Astrocyte (in vitro differentiated cells and primary cell): Measurements from ENCODE around the gene KHSRP. TPM values are rescaled to one million over a fixed set of nuclear protein-coding genes. Genes with fewer than 3 reads are reported as not detected.

Experiments used
- DNase-seq: peaks from one replicate; pipeline ENCODE4 v3.0.0-alpha.2; 2010; ENCODE audit warnings: low read depth
- FAIRE-seq: peaks from 2 replicates; lab custom pipeline; 2011; peaks lifted over from hg19 to GRCh38; lab: Jason Lieb, UNC
- H2AFZ ChIP-seq: 2 replicates; pipeline ENCODE4 v1.6.0; 2012; ENCODE audit warnings: low read depth, low read length, inconsistent platforms
- H3K27ac ChIP-seq: 2 replicates; pipeline ENCODE4 v1.5.1; 2011; ENCODE audit warnings: low read depth, low read length, inconsistent platforms
- H3K27me3 ChIP-seq: 2 replicates; pipeline ENCODE4 v1.6.0; 2011; ENCODE audit warnings: low read length, inconsistent platforms; ENCODE audit not compliant: insufficient read depth
- H3K36me3 ChIP-seq: 2 replicates; pipeline ENCODE4 v1.5.1; 2011; ENCODE audit warnings: low read length, inconsistent platforms; ENCODE audit not compliant: insufficient read depth
- H3K4me1 ChIP-seq: 2 replicates; pipeline ENCODE4 v1.5.1; 2011; ENCODE audit warnings: low read length, inconsistent platforms; ENCODE audit not compliant: insufficient read depth
- H3K4me2 ChIP-seq: 2 replicates; pipeline ENCODE4 v1.6.0; 2012; ENCODE audit warnings: low read length, inconsistent platforms
- H3K4me3 ChIP-seq: 2 replicates; pipeline ENCODE4 v1.5.1; 2011; ENCODE audit warnings: low read depth, mild to moderate bottlenecking, low read length, inconsistent platforms; ENCODE audit not compliant: insufficient read depth
- H3K79me2 ChIP-seq: 2 replicates; pipeline ENCODE4 v1.6.0; 2012; ENCODE audit warnings: mild to moderate bottlenecking, low read length, inconsistent platforms; ENCODE audit not compliant: insufficient read depth
- H3K9ac ChIP-seq: 2 replicates; pipeline ENCODE4 v1.6.0; 2012; ENCODE audit warnings: mild to moderate bottlenecking, low read length, inconsistent platforms
- H3K9me3 ChIP-seq: 2 replicates; pipeline ENCODE4 v1.5.1; 2012; ENCODE audit warnings: low read depth, mild to moderate bottlenecking, low read length, inconsistent platforms; ENCODE audit not compliant: insufficient read depth
- H4K20me1 ChIP-seq: 2 replicates; pipeline ENCODE4 v1.6.0; 2012; ENCODE audit warnings: low read length, inconsistent platforms; ENCODE audit not compliant: insufficient read depth
- H3K27ac Mint-ChIP-seq: one replicate; pipeline ENCODE4 v1.8.0; 2021; ENCODE audit warnings: mild to moderate bottlenecking, mixed read lengths; ENCODE audit not compliant: unreplicated experiment
- H3K27me3 Mint-ChIP-seq: one replicate; pipeline ENCODE4 v1.8.0; 2021; ENCODE audit warnings: low read depth, mixed read lengths; ENCODE audit not compliant: unreplicated experiment
- H3K36me3 Mint-ChIP-seq: one replicate; pipeline ENCODE4 v1.8.0; 2021; ENCODE audit warnings: low read depth, mixed read lengths; ENCODE audit not compliant: unreplicated experiment
- H3K4me1 Mint-ChIP-seq: one replicate; pipeline ENCODE4 v1.8.0; 2021; ENCODE audit warnings: low read depth, mixed read lengths; ENCODE audit not compliant: unreplicated experiment
- H3K4me3 Mint-ChIP-seq: one replicate; pipeline ENCODE4 v1.8.0; 2021; ENCODE audit warnings: mild to moderate bottlenecking, moderate library complexity, mixed read lengths; ENCODE audit not compliant: unreplicated experiment
- H3K9me3 Mint-ChIP-seq: one replicate; pipeline ENCODE4 v1.8.0; 2021; ENCODE audit warnings: mild to moderate bottlenecking, mixed read lengths; ENCODE audit not compliant: unreplicated experiment
- EZH2 ChIP-seq: IDR thresholded peaks from 2 replicates; pipeline ENCODE4 v1.6.1; 2012; ENCODE audit warnings: mild to moderate bottlenecking, low read length, inconsistent platforms; ENCODE audit not compliant: insufficient read depth
- total RNA-seq: library from RNA; stranded (reverse); gene quantifications from 2 replicates; pipeline ENCODE4 v1.2.1, GENCODE V29; 2021
- TF ChIP-seq, protein P1 (sequence below): IDR thresholded peaks from 2 replicates; pipeline ENCODE4 v1.5.1; 2011; ENCODE audit warnings: low read depth, mild to moderate bottlenecking, inconsistent platforms, low read length, moderate library complexity; ENCODE audit not compliant: insufficient read depth

KHSRP gene
- total RNA-seq, 1 donor from 2014 or later, result 297 TPM

DNA sequence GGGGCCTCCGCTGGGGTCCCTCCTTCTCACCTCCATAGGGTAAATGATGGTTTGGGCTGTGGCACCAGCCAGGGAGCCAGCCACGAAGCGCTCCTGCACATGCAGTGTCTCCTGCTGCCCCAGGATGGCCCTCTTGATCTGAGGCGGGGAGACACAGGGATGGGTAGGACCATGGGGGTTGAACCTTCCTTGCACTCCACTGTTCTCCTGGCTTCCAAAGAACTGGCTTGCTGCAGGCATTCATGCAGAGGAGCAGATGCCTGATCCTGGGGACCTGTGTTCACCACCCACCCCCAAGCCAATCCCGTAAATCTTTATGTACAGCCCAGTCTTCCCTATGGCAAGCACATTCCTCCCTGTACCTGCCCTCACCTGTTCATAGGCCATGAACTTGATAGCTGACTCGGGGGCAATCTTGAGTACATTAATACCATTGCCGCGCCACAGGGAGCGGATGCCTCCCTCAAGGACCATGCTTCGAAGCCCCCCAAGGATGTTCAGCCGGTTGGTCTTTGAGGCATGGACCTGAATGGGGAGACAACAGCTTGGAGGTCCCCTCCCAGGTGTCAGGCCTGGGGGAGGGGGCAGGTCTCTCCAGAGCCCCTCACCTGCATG lies 29.4 kb upstream of the KHSRP start:
- peaks cover 9% of the 10 kb centered on the region for H3K4me1 ChIP-seq
- FAIRE-seq (no peak), DNase-seq (no peak)
- Mint-ChIP-seq H3K4me1 (no peaks in the 10 kb centered on the region), H3K36me3 (peaks cover 28% of the 10 kb centered on the region), H3K9me3 (peaks cover 13% of the 10 kb centered on the region), H3K27ac (no peak overlapping the region), H3K4me3 (no peak overlapping the region), H3K27me3 (no peaks in the 10 kb centered on the region)
- H3K4me2 ChIP-seq, result no peak overlapping the region
- H3K79me2 ChIP-seq, result no peaks in the 10 kb centered on the region
- H4K20me1 ChIP-seq, result no peaks in the 10 kb centered on the region
- H3K27ac ChIP-seq, result no peak overlapping the region
- H2AFZ ChIP-seq, result no peak overlapping the region
- H3K27me3 ChIP-seq, result no peaks in the 10 kb centered on the region
- H3K9me3 ChIP-seq, result peaks cover 8% of the 10 kb centered on the region
- TF ChIP-seq EZH2, result no peak
- TF ChIP-seq, protein P1, sequence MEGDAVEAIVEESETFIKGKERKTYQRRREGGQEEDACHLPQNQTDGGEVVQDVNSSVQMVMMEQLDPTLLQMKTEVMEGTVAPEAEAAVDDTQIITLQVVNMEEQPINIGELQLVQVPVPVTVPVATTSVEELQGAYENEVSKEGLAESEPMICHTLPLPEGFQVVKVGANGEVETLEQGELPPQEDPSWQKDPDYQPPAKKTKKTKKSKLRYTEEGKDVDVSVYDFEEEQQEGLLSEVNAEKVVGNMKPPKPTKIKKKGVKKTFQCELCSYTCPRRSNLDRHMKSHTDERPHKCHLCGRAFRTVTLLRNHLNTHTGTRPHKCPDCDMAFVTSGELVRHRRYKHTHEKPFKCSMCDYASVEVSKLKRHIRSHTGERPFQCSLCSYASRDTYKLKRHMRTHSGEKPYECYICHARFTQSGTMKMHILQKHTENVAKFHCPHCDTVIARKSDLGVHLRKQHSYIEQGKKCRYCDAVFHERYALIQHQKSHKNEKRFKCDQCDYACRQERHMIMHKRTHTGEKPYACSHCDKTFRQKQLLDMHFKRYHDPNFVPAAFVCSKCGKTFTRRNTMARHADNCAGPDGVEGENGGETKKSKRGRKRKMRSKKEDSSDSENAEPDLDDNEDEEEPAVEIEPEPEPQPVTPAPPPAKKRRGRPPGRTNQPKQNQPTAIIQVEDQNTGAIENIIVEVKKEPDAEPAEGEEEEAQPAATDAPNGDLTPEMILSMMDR, result no peak
- H3K9ac ChIP-seq, result no peak overlapping the region
- H3K36me3 ChIP-seq, result no peaks in the 10 kb centered on the region
- no peak overlapping the region for H3K4me3 ChIP-seq

DNA sequence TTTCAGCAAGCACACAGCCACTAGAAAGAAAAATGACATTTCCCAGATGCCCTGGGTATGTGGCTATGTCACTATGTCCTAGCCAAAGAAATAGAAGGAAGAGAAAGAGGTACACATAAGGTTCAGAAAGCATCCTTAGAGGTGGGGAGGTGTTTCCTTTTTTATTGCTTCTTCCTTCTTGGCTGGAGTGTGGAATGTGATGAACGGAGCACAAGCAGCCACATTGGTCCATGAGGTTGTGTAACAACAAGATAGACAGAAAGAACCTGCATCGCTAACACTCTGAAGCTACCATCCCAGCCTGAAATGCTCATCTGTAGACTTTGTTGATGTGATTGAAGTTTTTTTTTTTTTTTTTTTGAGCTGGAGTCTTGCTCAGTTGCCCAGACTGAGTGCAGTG lies 28.3 kb upstream of the KHSRP start:
- no peak overlapping the region for H3K27ac ChIP-seq
- peaks cover 28% of the 10 kb centered on the region for H3K36me3 Mint-ChIP-seq
- peaks cover 3% of the 10 kb centered on the region for H3K4me1 ChIP-seq
- no peak overlapping the region for H3K4me3 ChIP-seq
- H3K4me1 Mint-ChIP-seq, result no peaks in the 10 kb centered on the region
- no peak overlapping the region for H3K4me3 Mint-ChIP-seq
- no peak overlapping the region for H3K27ac Mint-ChIP-seq
- peaks cover 8% of the 10 kb centered on the region for H3K9me3 ChIP-seq
- H4K20me1 ChIP-seq, result no peaks in the 10 kb centered on the region
- TF ChIP-seq EZH2, result no peak
- TF ChIP-seq, protein P1, result no peak
- FAIRE-seq (no peak), DNase-seq (no peak)
- H3K9me3 Mint-ChIP-seq, result peaks cover 13% of the 10 kb centered on the region
- no peak overlapping the region for H2AFZ ChIP-seq
- no peaks in the 10 kb centered on the region for H3K79me2 ChIP-seq
- H3K9ac ChIP-seq, result no peak overlapping the region
- no peaks in the 10 kb centered on the region for H3K36me3 ChIP-seq
- H3K27me3 Mint-ChIP-seq, result no peaks in the 10 kb centered on the region
- H3K4me2 ChIP-seq, result no peak overlapping the region
- H3K27me3 ChIP-seq, result no peaks in the 10 kb centered on the region

DNA sequence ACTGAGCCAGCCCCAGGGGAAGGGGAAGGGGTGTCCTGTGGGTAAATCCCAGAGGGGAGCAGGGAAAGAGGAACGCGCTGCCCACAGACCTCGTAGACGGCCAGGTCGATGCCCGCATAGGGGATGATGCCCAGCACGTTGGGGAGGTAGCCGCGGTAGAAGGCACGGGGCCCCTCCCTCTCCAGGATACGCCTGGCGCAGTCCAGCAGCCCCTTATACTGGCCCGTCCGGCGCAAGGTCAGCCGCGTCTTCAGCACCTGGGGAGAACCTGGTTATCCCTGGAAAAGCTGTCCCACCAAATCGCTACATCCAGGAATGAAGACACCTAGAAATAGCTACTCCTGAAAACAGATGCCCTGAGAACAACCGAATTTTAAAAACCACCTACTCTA lies 27.6 kb upstream of the KHSRP start:
- H3K36me3 Mint-ChIP-seq, result peaks cover 28% of the 10 kb centered on the region
- Histone ChIP-seq H3K9me3 (peaks cover 8% of the 10 kb centered on the region), H3K27me3 (no peaks in the 10 kb centered on the region), H3K36me3 (no peaks in the 10 kb centered on the region), H3K4me1 (no peaks in the 10 kb centered on the region), H2AFZ (no peak overlapping the region), H3K79me2 (no peaks in the 10 kb centered on the region), H3K9ac (no peak overlapping the region), H3K4me3 (no peak overlapping the region), H3K27ac (no peak overlapping the region), H4K20me1 (no peaks in the 10 kb centered on the region), H3K4me2 (no peak overlapping the region)
- no peak overlapping the region for H3K4me3 Mint-ChIP-seq
- no peaks in the 10 kb centered on the region for H3K4me1 Mint-ChIP-seq
- H3K27ac Mint-ChIP-seq, result no peak overlapping the region
- no peaks in the 10 kb centered on the region for H3K27me3 Mint-ChIP-seq
- FAIRE-seq (no peak), DNase-seq (no peak)
- TF ChIP-seq, protein P1, result no peak
- no peak for TF ChIP-seq EZH2
- peaks cover 13% of the 10 kb centered on the region for H3K9me3 Mint-ChIP-seq
